Testis (tissue), 2 donors: ENCODE data around the gene BBOX1.

Experiments used
- CTCF ChIP-seq, 3 experiments: fragments of 450-650 bp in 2 of 3; fragments of 200-600 bp in 1 of 3; sonication (generic) in 1 of 3; IDR thresholded peaks; one replicate each; pipeline ENCODE4 v1.5.1; 2016 to 2019; ENCODE audit warnings: antibody characterized with exemption in 3 of 3, mild to moderate bottlenecking in 2 of 3, moderate library complexity in 1 of 3
- POLR2A ChIP-seq: fragments of 450-650 bp; IDR thresholded peaks from one replicate; pipeline ENCODE4 v1.6.1; 2017; ENCODE audit warnings: antibody characterized with exemption, mild to moderate bottlenecking, moderate library complexity

GRCh38 chr11:27025312-27025955, 15.2 kb upstream of the BBOX1 start:
- no peak for TF ChIP-seq CTCF (IDR thresholded peaks at IDR 0.05)
- TF ChIP-seq POLR2A = no peak
